SH-SY5Y (cell line): ENCODE measurements around the gene CPLANE2.
A peak's percentile ranks its signal among the peaks of the same experiment; 100 is the strongest.

ENCODE experiments used
- GATA2 ChIP-seq: IDR thresholded peaks from 2 replicates; pipeline ENCODE4 v1.6.1; 2011; ENCODE audit warnings: mild to moderate bottlenecking, low read depth, low read length
- GATA3 ChIP-seq: IDR thresholded peaks from 2 replicates; pipeline ENCODE4 v1.6.1; 2011; ENCODE audit warnings: low read depth, mild to moderate bottlenecking, low read length, moderate library complexity

CPLANE2 gene

GRCh38 chr1:16236511-16237342 lies at the start of gene CPLANE2:
Gene CPLANE2, minus strand, starts transcription at chr1:16237183. Its CDS starts 441 bp downstream, at chr1:16236742.
- no peak for TF ChIP-seq GATA2
- no peak for TF ChIP-seq GATA3

GRCh38 chr1:16286122-16286521 lies 49.1 kb upstream of the CPLANE2 start:
- TF ChIP-seq GATA3, result no peak
- no peak for TF ChIP-seq GATA2

- TF ChIP-seq GATA3 (no peak), GATA2 (no peak)
These were observed 44.8 kb upstream of the CPLANE2 start for GRCh38 chr1:16281765-16282164.

- TF ChIP-seq GATA2 (no peak), GATA3 (no peak)
These were observed 42.2 kb upstream of the CPLANE2 start for GRCh38 chr1:16279186-16279585.

GRCh38 chr1:16276302-16277030 lies 39.5 kb upstream of the CPLANE2 start:
- TF ChIP-seq GATA2 (no peak), GATA3 (no peak)

GRCh38 chr1:16275591-16275990 lies 38.6 kb upstream of the CPLANE2 start:
- TF ChIP-seq GATA2, result no peak
- no peak for TF ChIP-seq GATA3

GRCh38 chr1:16267690-16268180 lies 30.8 kb upstream of the CPLANE2 start:
- TF ChIP-seq GATA3 (no peak), GATA2 (no peak)

- TF ChIP-seq GATA2, result peak; percentile 72
- TF ChIP-seq GATA3, result peak; percentile 38; the same call in 1 of the 2 replicates
These were observed 29.6 kb upstream of the CPLANE2 start for GRCh38 chr1:16266411-16267118.

GRCh38 chr1:16262067-16262466 lies 25.1 kb upstream of the CPLANE2 start:
- TF ChIP-seq GATA3 (no peak), GATA2 (no peak)

- TF ChIP-seq GATA3, result no peak
- TF ChIP-seq GATA2, result no peak
These were observed 23.8 kb upstream of the CPLANE2 start for GRCh38 chr1:16260814-16261213.

- TF ChIP-seq GATA3, result no peak
These were observed 21.7 kb upstream of the CPLANE2 start for GRCh38 chr1:16258591-16259135.

- TF ChIP-seq GATA2 (no peak), GATA3 (no peak)
These were observed 21.0 kb upstream of the CPLANE2 start for GRCh38 chr1:16257968-16258367.

- TF ChIP-seq GATA3 (no peak), GATA2 (no peak)
These were observed 19.5 kb upstream of the CPLANE2 start for GRCh38 chr1:16256478-16256877.
